ENCODE data around the gene IFIT2. TPM values are rescaled to one million over a fixed set of nuclear protein-coding genes. Genes with fewer than 3 reads are reported as not detected.

The IFIT2 gene
- total RNA-seq, 2 experiments from 2014 or later, result 36.9 to 38.9 TPM

- CTCF ChIA-PET, result no interaction called here
- TF ChIP-seq, protein P1, sequence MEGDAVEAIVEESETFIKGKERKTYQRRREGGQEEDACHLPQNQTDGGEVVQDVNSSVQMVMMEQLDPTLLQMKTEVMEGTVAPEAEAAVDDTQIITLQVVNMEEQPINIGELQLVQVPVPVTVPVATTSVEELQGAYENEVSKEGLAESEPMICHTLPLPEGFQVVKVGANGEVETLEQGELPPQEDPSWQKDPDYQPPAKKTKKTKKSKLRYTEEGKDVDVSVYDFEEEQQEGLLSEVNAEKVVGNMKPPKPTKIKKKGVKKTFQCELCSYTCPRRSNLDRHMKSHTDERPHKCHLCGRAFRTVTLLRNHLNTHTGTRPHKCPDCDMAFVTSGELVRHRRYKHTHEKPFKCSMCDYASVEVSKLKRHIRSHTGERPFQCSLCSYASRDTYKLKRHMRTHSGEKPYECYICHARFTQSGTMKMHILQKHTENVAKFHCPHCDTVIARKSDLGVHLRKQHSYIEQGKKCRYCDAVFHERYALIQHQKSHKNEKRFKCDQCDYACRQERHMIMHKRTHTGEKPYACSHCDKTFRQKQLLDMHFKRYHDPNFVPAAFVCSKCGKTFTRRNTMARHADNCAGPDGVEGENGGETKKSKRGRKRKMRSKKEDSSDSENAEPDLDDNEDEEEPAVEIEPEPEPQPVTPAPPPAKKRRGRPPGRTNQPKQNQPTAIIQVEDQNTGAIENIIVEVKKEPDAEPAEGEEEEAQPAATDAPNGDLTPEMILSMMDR (IDR thresholded peaks at IDR 0.05), result no peak
- no peaks in the 10 kb centered on the region for H3K27me3 ChIP-seq (ENCODE audit: control insufficient read depth in 1 of 2, insufficient read depth in 2 of 2, low read length in 2 of 2)
- no peaks in the 10 kb centered on the region for H3K27me3 Mint-ChIP-seq
- no peak overlapping the region for H3K4me3 Mint-ChIP-seq
- H3K9me3 ChIP-seq (ENCODE audit: control insufficient read depth in 1 of 2, insufficient read depth in 1 of 2, low read length in 2 of 2), result no peaks in the 10 kb centered on the region
- H3K4me3 ChIP-seq (ENCODE audit: low read length), result no peak overlapping the region
- no peaks in the 10 kb centered on the region for H3K36me3 ChIP-seq (ENCODE audit: insufficient read depth, low read length)
- ATAC-seq (ENCODE audit: poor library complexity), result no peak
- H3K4me1 Mint-ChIP-seq (ENCODE audit: low read depth), result no peaks in the 10 kb centered on the region
- no peaks in the 10 kb centered on the region for H3K4me1 ChIP-seq (ENCODE audit: insufficient read depth, low read length)
- DNase-seq, result no peak
- H3K27ac ChIP-seq (ENCODE audit: low read depth in 1 of 2, low read length in 2 of 2), result no peak overlapping the region
- H3K9me3 Mint-ChIP-seq, result no peaks in the 10 kb centered on the region
- H3K27ac Mint-ChIP-seq, result no peak overlapping the region
- intact Hi-C loops (cut with DNase I, micrococcal nuclease), result no loop called here
- POLR2A ChIA-PET, result no interaction called here
- no peaks in the 10 kb centered on the region for H3K36me3 Mint-ChIP-seq (ENCODE audit: low read depth)
These were observed 23.8 kb upstream of the IFIT2 start for GRCh38 chr10:89278034-89278535.

DNA sequence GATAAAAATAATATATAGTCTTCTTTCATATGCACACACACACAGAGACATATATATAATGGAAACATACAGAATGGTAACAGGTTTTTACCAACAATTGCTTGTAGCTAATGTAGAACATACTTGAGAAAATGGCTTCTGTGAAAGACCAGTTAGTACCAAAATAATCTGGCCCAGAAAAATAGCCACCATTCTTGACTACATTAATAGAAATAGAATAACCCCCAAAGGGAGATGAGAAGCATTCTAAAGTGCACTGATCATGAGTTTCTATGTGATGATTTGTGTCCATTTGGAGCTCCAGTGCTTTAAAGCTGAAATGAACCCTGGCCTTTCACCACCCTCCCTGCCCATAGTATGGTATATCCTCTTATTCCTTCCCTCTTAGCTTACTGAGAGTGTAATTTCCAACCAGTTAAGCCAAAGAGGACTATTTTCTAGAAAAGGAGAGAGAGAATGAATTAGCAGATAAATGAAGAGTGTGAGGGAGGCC, 22.9 kb upstream of the IFIT2 start:
- H3K4me3 ChIP-seq (ENCODE audit: low read length), result no peak overlapping the region
- no peaks in the 10 kb centered on the region for H3K36me3 Mint-ChIP-seq (ENCODE audit: low read depth)
- DNase-seq (no peak), ATAC-seq (ENCODE audit: poor library complexity) (no peak)
- ChIA-PET CTCF (no interaction called here), POLR2A (no interaction called here)
- H3K27me3 ChIP-seq (ENCODE audit: control insufficient read depth in 1 of 2, insufficient read depth in 2 of 2, low read length in 2 of 2), result no peaks in the 10 kb centered on the region
- no peak overlapping the region for H3K27ac Mint-ChIP-seq
- H3K4me1 Mint-ChIP-seq (ENCODE audit: low read depth), result no peaks in the 10 kb centered on the region
- intact Hi-C loops (cut with DNase I, micrococcal nuclease), result no loop called here
- no peaks in the 10 kb centered on the region for H3K4me1 ChIP-seq (ENCODE audit: insufficient read depth, low read length)
- TF ChIP-seq, protein P1 (IDR thresholded peaks at IDR 0.05), result no peak
- H3K27ac ChIP-seq (ENCODE audit: low read depth in 1 of 2, low read length in 2 of 2), result no peak overlapping the region
- H3K9me3 Mint-ChIP-seq, result no peaks in the 10 kb centered on the region
- H3K9me3 ChIP-seq (ENCODE audit: control insufficient read depth in 1 of 2, insufficient read depth in 1 of 2, low read length in 2 of 2), result no peaks in the 10 kb centered on the region
- H3K4me3 Mint-ChIP-seq, result no peak overlapping the region
- H3K36me3 ChIP-seq (ENCODE audit: insufficient read depth, low read length), result no peaks in the 10 kb centered on the region
- no peaks in the 10 kb centered on the region for H3K27me3 Mint-ChIP-seq

GRCh38 chr10:89279421-89279869, 22.4 kb upstream of the IFIT2 start:
- Mint-ChIP-seq H3K27me3 (no peaks in the 10 kb centered on the region), H3K4me3 (no peak overlapping the region), H3K4me1 (ENCODE audit: low read depth) (no peaks in the 10 kb centered on the region), H3K27ac (no peak overlapping the region), H3K9me3 (no peaks in the 10 kb centered on the region), H3K36me3 (ENCODE audit: low read depth) (no peaks in the 10 kb centered on the region)
- ChIA-PET CTCF (no interaction called here), POLR2A (no interaction called here)
- Histone ChIP-seq H3K27me3 (ENCODE audit: control insufficient read depth in 1 of 2, insufficient read depth in 2 of 2, low read length in 2 of 2) (no peaks in the 10 kb centered on the region), H3K4me1 (ENCODE audit: insufficient read depth, low read length) (no peaks in the 10 kb centered on the region), H3K36me3 (ENCODE audit: insufficient read depth, low read length) (no peaks in the 10 kb centered on the region), H3K27ac (ENCODE audit: low read depth in 1 of 2, low read length in 2 of 2) (no peak overlapping the region), H3K4me3 (ENCODE audit: low read length) (no peak overlapping the region), H3K9me3 (ENCODE audit: control insufficient read depth in 1 of 2, insufficient read depth in 1 of 2, low read length in 2 of 2) (no peaks in the 10 kb centered on the region)
- intact Hi-C loops (cut with DNase I, micrococcal nuclease), result no loop called here
- TF ChIP-seq, protein P1 (IDR thresholded peaks at IDR 0.05), result no peak
- ATAC-seq (ENCODE audit: poor library complexity) (no peak), DNase-seq (no peak)

All from CD4-positive, alpha-beta T cell (primary cell).